Gastrocnemius medialis (tissue), 4 donors: ENCODE data around the gene GTPBP2.
"Not testable (repeated sequence)": the region's sequence is repeated elsewhere in the genome, so short reads cannot be mapped to it uniquely, and the experiment has no call there.

Source experiments
- POLR2A ChIP-seq, 2 donors: fragments of 450-650 bp; IDR thresholded peaks; one replicate each; pipeline ENCODE4 v1.6.1; 2017; ENCODE audit warnings: antibody characterized with exemption in 2 of 2, mild to moderate bottlenecking in 2 of 2, moderate library complexity in 2 of 2
- TF ChIP-seq, protein P1 (sequence below), 5 experiments: fragments of 450-650 bp in 3 of 5; fragments of 200-600 bp in 2 of 5; sonication (generic) in 2 of 5; IDR thresholded peaks in 4 of 5; conservative IDR thresholded peaks in 1 of 5; 1 replicate in 4 of 5; 2 replicates in 1 of 5; pipeline ENCODE4 v1.5.1; 2016 to 2019; ENCODE audit warnings: antibody characterized with exemption in 5 of 5, mild to moderate bottlenecking in 3 of 5, moderate library complexity in 3 of 5

DNA sequence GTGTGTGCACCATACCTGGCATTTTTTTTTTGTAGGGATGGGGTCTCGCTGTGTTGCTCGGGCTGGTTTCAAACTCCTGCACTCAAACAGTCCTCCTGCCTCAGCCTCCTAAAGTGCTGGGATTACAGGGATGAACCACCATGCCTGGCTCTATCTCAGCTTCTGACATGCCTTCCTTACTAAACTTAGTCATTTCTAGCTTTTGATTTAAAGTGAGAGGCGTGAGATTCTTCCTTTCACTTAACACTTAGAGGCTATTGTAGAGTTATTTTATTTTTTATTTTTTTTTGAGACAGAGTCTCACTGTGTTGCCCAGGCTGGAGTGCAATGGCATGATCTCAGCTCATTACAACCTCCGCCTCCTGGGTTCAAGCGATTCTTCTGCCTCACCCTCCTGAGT lies 33.9 kb upstream of the GTPBP2 start:
- TF ChIP-seq, protein P1, sequence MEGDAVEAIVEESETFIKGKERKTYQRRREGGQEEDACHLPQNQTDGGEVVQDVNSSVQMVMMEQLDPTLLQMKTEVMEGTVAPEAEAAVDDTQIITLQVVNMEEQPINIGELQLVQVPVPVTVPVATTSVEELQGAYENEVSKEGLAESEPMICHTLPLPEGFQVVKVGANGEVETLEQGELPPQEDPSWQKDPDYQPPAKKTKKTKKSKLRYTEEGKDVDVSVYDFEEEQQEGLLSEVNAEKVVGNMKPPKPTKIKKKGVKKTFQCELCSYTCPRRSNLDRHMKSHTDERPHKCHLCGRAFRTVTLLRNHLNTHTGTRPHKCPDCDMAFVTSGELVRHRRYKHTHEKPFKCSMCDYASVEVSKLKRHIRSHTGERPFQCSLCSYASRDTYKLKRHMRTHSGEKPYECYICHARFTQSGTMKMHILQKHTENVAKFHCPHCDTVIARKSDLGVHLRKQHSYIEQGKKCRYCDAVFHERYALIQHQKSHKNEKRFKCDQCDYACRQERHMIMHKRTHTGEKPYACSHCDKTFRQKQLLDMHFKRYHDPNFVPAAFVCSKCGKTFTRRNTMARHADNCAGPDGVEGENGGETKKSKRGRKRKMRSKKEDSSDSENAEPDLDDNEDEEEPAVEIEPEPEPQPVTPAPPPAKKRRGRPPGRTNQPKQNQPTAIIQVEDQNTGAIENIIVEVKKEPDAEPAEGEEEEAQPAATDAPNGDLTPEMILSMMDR (IDR thresholded peaks at IDR 0.05 in 4 of 5, conservative IDR thresholded peaks at IDR 0.05 in 1 of 5): not testable (repeated sequence)
- not testable (repeated sequence) for TF ChIP-seq POLR2A (IDR thresholded peaks at IDR 0.05)
